Transverse colon (tissue), 4 donors: ENCODE data around the gene EXO5. TPM values are rescaled to one million over a fixed set of nuclear protein-coding genes. Genes with fewer than 3 reads are reported as not detected.

Source experiments
- DNase-seq: peaks from one replicate; pipeline ENCODE4 v3.0.0-alpha.2; 2019
- H3K27ac ChIP-seq, 4 donors: fragments of 200-600 bp; sonication (generic); 2 replicates each; pipeline ENCODE4 v1.5.1; 2016 to 2018; ENCODE audit warnings: inconsistent platforms in 4 of 4
- H3K27me3 ChIP-seq: fragments of 200-600 bp; sonication (generic); 2 replicates; pipeline ENCODE4 v1.5.1; 2017; ENCODE audit warnings: inconsistent platforms
- H3K36me3 ChIP-seq, 4 donors: fragments of 200-600 bp; sonication (generic); 2 replicates each; pipeline ENCODE4 v1.5.1; 2017 to 2019; ENCODE audit warnings: inconsistent platforms in 4 of 4
- H3K4me1 ChIP-seq, 4 donors: fragments of 200-600 bp; sonication (generic); 2 replicates each; pipeline ENCODE4 v1.5.1; 2017 to 2020; ENCODE audit warnings: inconsistent platforms in 4 of 4
- H3K4me3 ChIP-seq, 4 donors: fragments of 200-600 bp; sonication (generic); 1 replicate in 1 of 4; 2 replicates in 3 of 4; pipeline versions ENCODE4 v1.5.1 to v1.6.1; 2017 to 2019; ENCODE audit warnings: inconsistent platforms in 4 of 4
- H3K9me3 ChIP-seq, 2 donors: fragments of 200-600 bp; sonication (generic); 2 replicates each; pipeline ENCODE4 v1.5.1; 2017 to 2019; ENCODE audit warnings: inconsistent platforms in 2 of 2
- CTCF ChIP-seq, 5 experiments: fragments of 200-600 bp in 3 of 5; fragments of 450-650 bp in 2 of 5; sonication (generic) in 3 of 5; IDR thresholded peaks; 1 replicate in 2 of 5; 2 replicates in 3 of 5; pipeline ENCODE4 v1.5.1; 2016 to 2017; ENCODE audit warnings: antibody characterized with exemption in 5 of 5, inconsistent platforms in 3 of 5, mild to moderate bottlenecking in 2 of 5, moderate library complexity in 1 of 5
- EP300 ChIP-seq: sonication (generic); formaldehyde crosslinking; IDR thresholded peaks from one replicate; pipeline ENCODE4 v1.6.1; 2017; ENCODE audit warnings: antibody characterized with exemption, low read depth
- POLR2A ChIP-seq: fragments of 450-650 bp; IDR thresholded peaks from one replicate; pipeline ENCODE4 v1.6.1; 2016; ENCODE audit warnings: antibody characterized with exemption, mild to moderate bottlenecking, moderate library complexity
- POLR2AphosphoS5 ChIP-seq, 3 donors: sonication (generic); formaldehyde crosslinking; IDR thresholded peaks; one replicate each; pipeline ENCODE4 v1.6.1; 2016; ENCODE audit warnings: antibody characterized with exemption in 3 of 3
- WGBS, 2 donors: methylation state at CpG; one replicate each; pipeline ENCODE4 v1.1.5; 2018; ENCODE audit warnings: low coverage in 1 of 2; 5-methylcytosine and 5-hydroxymethylcytosine counted together
- in situ Hi-C, 4 donors: fragments of 200-750 bp; cut with MboI; loops; one replicate each; pipeline versions ENCODE4 v1.15.0 to v1.15.1; 2017; ENCODE audit warnings: low sequenced_read_pairs in 3 of 4, low pct_ligation_motif_present in 1 of 4, low pct_unique_long_range_greater_than_20kb in 1 of 4
- intact Hi-C: fragments of 100-400 bp; cut with DNase I; formaldehyde crosslinking; loops from one replicate; pipeline ENCODE4 v1.15.1; 2023; ENCODE audit warnings: low total_unique reads
- total RNA-seq, 4 donors: library from RNA; depleted of rRNA; stranded (reverse); fragments of >200 nt; gene quantifications; one replicate each; pipeline ENCODE4 v1.1.0, GENCODE V29; 2016

The EXO5 gene
- total RNA-seq, 4 donors from 2014 or later = 0.40 to 16.8 (median 6.5) TPM

- in situ Hi-C loops = no loop called here
Observed at GRCh38 chr1:40532844-40533424, 24.4 kb downstream of the EXO5 start.

GRCh38 chr1:40534589-40534988 lies 26.0 kb downstream of the EXO5 start:
- in situ Hi-C loops (no loop called here), intact Hi-C loops (no loop called here)
- Histone ChIP-seq H3K36me3 (peaks cover 0 to 4% (median 0%) of the 10 kb centered on the region in 4 donors), H3K4me3 (no peak overlapping the region), H3K9me3 (no peaks in the 10 kb centered on the region), H3K4me1 (peaks cover 0 to 22% (median 16%) of the 10 kb centered on the region in 4 donors), H3K27me3 (no peaks in the 10 kb centered on the region), H3K27ac (no peak overlapping the region)
- DNase-seq = no peak
- TF ChIP-seq POLR2AphosphoS5 (IDR thresholded peaks at IDR 0.05) (no peak), POLR2A (no peak), EP300 (no peak), CTCF (IDR thresholded peaks at IDR 0.05) (no peak)

More at GRCh38 chr1:40532844-40533424, 24.4 kb downstream of the EXO5 start:
- Histone ChIP-seq H3K27me3 (no peaks in the 10 kb centered on the region), H3K27ac (peak overlapping the region in 1 of 4 donors; percentile 89), H3K4me3 (peak overlapping the region in 1 of 4 donors; percentile 63), H3K36me3 (peaks cover 0 to 4% (median 0%) of the 10 kb centered on the region in 4 donors), H3K4me1 (peaks cover 0 to 22% (median 16%) of the 10 kb centered on the region in 4 donors), H3K9me3 (no peaks in the 10 kb centered on the region)
- intact Hi-C loops = no loop called here
- TF ChIP-seq CTCF (IDR thresholded peaks at IDR 0.05) (peak; percentile 51 to 62 (median 57)), EP300 (no peak)
- DNase-seq = peak; percentile 21

GRCh38 chr1:40535732-40536131 lies 27.2 kb downstream of the EXO5 start:
- intact Hi-C loops (no loop called here), in situ Hi-C loops (no loop called here)
- 94 to 100% methylated on average over 2 of the region's 2 CpGs for WGBS, 2 donors
- H3K9me3 ChIP-seq = no peaks in the 10 kb centered on the region
- H3K27me3 ChIP-seq = no peaks in the 10 kb centered on the region
- peaks cover 0 to 20% (median 16%) of the 10 kb centered on the region in 4 donors for H3K4me1 ChIP-seq
- H3K27ac ChIP-seq = no peak overlapping the region
- peaks cover 0 to 4% (median 0%) of the 10 kb centered on the region in 4 donors for H3K36me3 ChIP-seq
- DNase-seq = no peak
- no peak for TF ChIP-seq POLR2AphosphoS5 (IDR thresholded peaks at IDR 0.05)
- TF ChIP-seq EP300 = no peak
- no peak for TF ChIP-seq POLR2A
- no peak for TF ChIP-seq CTCF (IDR thresholded peaks at IDR 0.05)
- no peak overlapping the region for H3K4me3 ChIP-seq

- no peak for DNase-seq
- no peak overlapping the region for H3K27ac ChIP-seq
- TF ChIP-seq POLR2A = no peak
- no peak for TF ChIP-seq CTCF (IDR thresholded peaks at IDR 0.05)
- TF ChIP-seq POLR2AphosphoS5 (IDR thresholded peaks at IDR 0.05) = no peak
- no peak for TF ChIP-seq EP300
- WGBS, 2 donors = 82 to 92% methylated on average over 6 to 7 of the region's 7 CpGs
- in situ Hi-C loops = no loop called here
- intact Hi-C loops = no loop called here
- no peak overlapping the region for H3K4me3 ChIP-seq
- no peaks in the 10 kb centered on the region for H3K27me3 ChIP-seq
- H3K36me3 ChIP-seq = peaks cover 0 to 35% (median 13%) of the 10 kb centered on the region in 4 donors
- H3K4me1 ChIP-seq = no peaks in the 10 kb centered on the region
- H3K9me3 ChIP-seq = peaks cover 0 to under 1% of the 10 kb centered on the region in 2 donors
Observed at GRCh38 chr1:40539338-40539737, 30.8 kb downstream of the EXO5 start.
